Skeletal muscle satellite cell (primary cell): ENCODE measurements around the gene MEF2C.

Experiments
- H3K27me3 ChIP-seq: 2 replicates; pipeline ENCODE4 v1.7.0; 2013; ENCODE audit warnings: low read length; ENCODE audit not compliant: control insufficient read depth, insufficient read depth
- H3K36me3 ChIP-seq: 2 replicates; pipeline ENCODE4 v1.7.0; 2013; ENCODE audit warnings: mild to moderate bottlenecking, control low read depth, low read length; ENCODE audit not compliant: insufficient read depth
- H3K4me1 ChIP-seq: 2 replicates; pipeline ENCODE4 v1.7.0; 2013; ENCODE audit warnings: low read length; ENCODE audit not compliant: control insufficient read depth, insufficient read depth
- H3K4me2 ChIP-seq: 2 replicates; pipeline ENCODE4 v1.7.0; 2013; ENCODE audit warnings: mild to moderate bottlenecking, low read length
- H3K4me3 ChIP-seq: 2 replicates; pipeline ENCODE4 v1.7.0; 2013; ENCODE audit warnings: low read length
- H3K9ac ChIP-seq: 2 replicates; pipeline ENCODE4 v1.7.0; 2013; ENCODE audit warnings: mild to moderate bottlenecking, low read depth, low read length, moderate library complexity
- H3K9me3 ChIP-seq: replicated peaks from 2 replicates; pipeline ENCODE4 v1.7.0; 2013; ENCODE audit warnings: mild to moderate bottlenecking, control low read depth, low read length

Gene MEF2C

GRCh38 chr5:88837222-88837621 is 45.8 kb downstream of the MEF2C start:
- H3K4me2 ChIP-seq, result no peak overlapping the region
- no peak overlapping the region for H3K9ac ChIP-seq
- H3K4me3 ChIP-seq, result no peak overlapping the region
- H3K27me3 ChIP-seq, result no peaks in the 10 kb centered on the region
- H3K9me3 ChIP-seq, result no peaks in the 10 kb centered on the region
- H3K36me3 ChIP-seq, result no peaks in the 10 kb centered on the region
- H3K4me1 ChIP-seq, result peaks cover 12% of the 10 kb centered on the region

GRCh38 chr5:88836195-88836838 is 46.7 kb downstream of the MEF2C start:
- Histone ChIP-seq H3K4me1 (peaks cover 12% of the 10 kb centered on the region), H3K4me2 (no peak overlapping the region), H3K36me3 (no peaks in the 10 kb centered on the region), H3K9me3 (no peaks in the 10 kb centered on the region), H3K27me3 (no peaks in the 10 kb centered on the region), H3K4me3 (no peak overlapping the region), H3K9ac (no peak overlapping the region)

GRCh38 chr5:88834499-88834898 is 48.5 kb downstream of the MEF2C start:
- no peaks in the 10 kb centered on the region for H3K36me3 ChIP-seq
- no peaks in the 10 kb centered on the region for H3K9me3 ChIP-seq
- H3K4me3 ChIP-seq, result no peak overlapping the region
- no peak overlapping the region for H3K9ac ChIP-seq
- H3K27me3 ChIP-seq, result no peaks in the 10 kb centered on the region
- no peak overlapping the region for H3K4me2 ChIP-seq
- peaks cover 14% of the 10 kb centered on the region for H3K4me1 ChIP-seq

- no peak overlapping the region for H3K4me2 ChIP-seq
- no peaks in the 10 kb centered on the region for H3K36me3 ChIP-seq
- no peaks in the 10 kb centered on the region for H3K9me3 ChIP-seq
- H3K9ac ChIP-seq, result no peak overlapping the region
- no peaks in the 10 kb centered on the region for H3K27me3 ChIP-seq
- peaks cover 14% of the 10 kb centered on the region for H3K4me1 ChIP-seq
- no peak overlapping the region for H3K4me3 ChIP-seq
These were observed 48.9 kb downstream of the MEF2C start for GRCh38 chr5:88834131-88834462.

- no peaks in the 10 kb centered on the region for H3K36me3 ChIP-seq
- peak overlapping the region; percentile 32 for H3K4me3 ChIP-seq
These were observed 49.4 kb downstream of the MEF2C start for GRCh38 chr5:88833371-88834130.

GRCh38 chr5:88831816-88832215 is 51.2 kb downstream of the MEF2C start:
- no peak overlapping the region for H3K4me3 ChIP-seq
- H3K9me3 ChIP-seq, result no peaks in the 10 kb centered on the region
- H3K4me2 ChIP-seq, result no peak overlapping the region
- H3K27me3 ChIP-seq, result no peaks in the 10 kb centered on the region
- H3K36me3 ChIP-seq, result no peaks in the 10 kb centered on the region
- H3K4me1 ChIP-seq, result peaks cover 22% of the 10 kb centered on the region
- H3K9ac ChIP-seq, result no peak overlapping the region

More at GRCh38 chr5:88833371-88834130, 49.4 kb downstream of the MEF2C start:
- Histone ChIP-seq H3K4me2 (peak overlapping the region; percentile 62), H3K9me3 (no peaks in the 10 kb centered on the region), H3K27me3 (no peaks in the 10 kb centered on the region), H3K4me1 (peaks cover 14% of the 10 kb centered on the region), H3K9ac (peak overlapping the region; percentile 16)

- Histone ChIP-seq H3K4me3 (no peak overlapping the region), H3K9me3 (no peaks in the 10 kb centered on the region), H3K27me3 (no peaks in the 10 kb centered on the region), H3K36me3 (no peaks in the 10 kb centered on the region), H3K9ac (no peak overlapping the region), H3K4me2 (no peak overlapping the region), H3K4me1 (peaks cover 22% of the 10 kb centered on the region)
These were observed 52.4 kb downstream of the MEF2C start for GRCh38 chr5:88830567-88830966.

GRCh38 chr5:88829775-88830174 is 53.2 kb downstream of the MEF2C start:
- Histone ChIP-seq H3K9ac (peak overlapping the region; percentile 37), H3K9me3 (no peaks in the 10 kb centered on the region), H3K4me1 (peaks cover 27% of the 10 kb centered on the region), H3K4me3 (no peak overlapping the region), H3K4me2 (peak overlapping the region; percentile 45), H3K36me3 (no peaks in the 10 kb centered on the region), H3K27me3 (no peaks in the 10 kb centered on the region)

GRCh38 chr5:88829054-88829453 is 53.9 kb downstream of the MEF2C start:
- Histone ChIP-seq H3K36me3 (no peaks in the 10 kb centered on the region), H3K27me3 (no peaks in the 10 kb centered on the region), H3K4me3 (no peak overlapping the region), H3K9ac (no peak overlapping the region), H3K4me2 (no peak overlapping the region), H3K4me1 (peaks cover 30% of the 10 kb centered on the region), H3K9me3 (no peaks in the 10 kb centered on the region)

GRCh38 chr5:88827997-88828396 is 55.0 kb downstream of the MEF2C start:
- Histone ChIP-seq H3K4me3 (no peak overlapping the region), H3K9me3 (no peaks in the 10 kb centered on the region), H3K4me1 (peaks cover 24% of the 10 kb centered on the region), H3K36me3 (no peaks in the 10 kb centered on the region), H3K4me2 (no peak overlapping the region), H3K27me3 (no peaks in the 10 kb centered on the region), H3K9ac (no peak overlapping the region)

GRCh38 chr5:88826646-88827585 is 56.1 kb downstream of the MEF2C start:
- H3K4me1 ChIP-seq, result peaks cover 19% of the 10 kb centered on the region
- no peak overlapping the region for H3K4me3 ChIP-seq
- H3K9ac ChIP-seq, result no peak overlapping the region
- H3K4me2 ChIP-seq, result no peak overlapping the region
- no peaks in the 10 kb centered on the region for H3K9me3 ChIP-seq
- no peaks in the 10 kb centered on the region for H3K36me3 ChIP-seq
- no peaks in the 10 kb centered on the region for H3K27me3 ChIP-seq
